MM.1S (cell line): ENCODE data around the gene HSPB6.

Experiments
- EZH2 ChIP-seq: fragments of 300-600 bp; sonication (generic); optimal IDR thresholded peaks from 2 replicates; pipeline ENCODE3; 2017; ENCODE audit warnings: low read depth, mild to moderate bottlenecking, antibody characterized with exemption, low read length, mixed read lengths
- EZH2phosphoT487 ChIP-seq: fragments of 300-600 bp; sonication (generic); IDR thresholded peaks from 2 replicates; pipeline ENCODE4 v1.6.1; 2018; ENCODE audit warnings: antibody characterized with exemption, low read length
- TF ChIP-seq, protein P1 (sequence below): fragments of 300-600 bp; sonication (generic); IDR thresholded peaks from 2 replicates; pipeline ENCODE4 v1.5.1; 2016; ENCODE audit warnings: antibody characterized with exemption, low read length, mixed read lengths

DNA sequence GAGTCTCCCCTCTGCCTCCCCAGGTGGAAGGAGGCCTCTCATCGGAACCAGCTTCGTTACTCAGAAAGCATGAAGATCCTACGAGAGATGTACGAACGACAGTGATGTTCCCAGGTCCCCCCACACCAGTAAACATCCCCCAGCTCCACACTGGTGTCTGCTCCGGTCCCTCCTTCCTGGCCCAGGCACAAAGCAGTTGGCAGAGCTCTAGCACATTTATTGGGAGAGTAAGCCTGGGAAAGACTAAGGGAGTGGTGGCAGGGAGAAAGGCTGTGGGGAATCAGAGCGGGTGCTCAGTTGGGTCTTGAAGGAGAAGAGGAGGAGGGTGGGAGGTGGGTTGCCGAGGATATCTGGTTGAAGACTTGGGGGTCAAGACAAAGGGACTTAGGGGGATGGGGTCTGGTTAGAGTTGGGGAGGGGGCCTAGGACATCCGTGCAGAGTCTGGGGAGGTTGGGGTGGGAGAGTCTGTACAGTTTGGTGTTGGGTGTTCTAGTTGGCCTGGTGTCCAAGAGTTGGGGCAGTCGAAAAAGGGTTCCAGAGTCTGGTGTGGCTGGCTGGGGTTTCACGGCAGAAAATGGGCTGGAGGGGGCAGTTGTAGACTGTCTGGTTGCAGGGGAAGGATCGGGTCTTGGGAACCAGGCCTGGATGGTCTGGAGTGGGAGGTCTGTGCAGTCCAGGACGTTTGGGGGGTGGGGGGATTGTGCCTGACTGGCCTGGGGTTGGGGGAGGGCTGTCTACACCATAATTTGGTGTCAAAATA lies 2.3 kb downstream of the HSPB6 start:
- TF ChIP-seq, protein P1, sequence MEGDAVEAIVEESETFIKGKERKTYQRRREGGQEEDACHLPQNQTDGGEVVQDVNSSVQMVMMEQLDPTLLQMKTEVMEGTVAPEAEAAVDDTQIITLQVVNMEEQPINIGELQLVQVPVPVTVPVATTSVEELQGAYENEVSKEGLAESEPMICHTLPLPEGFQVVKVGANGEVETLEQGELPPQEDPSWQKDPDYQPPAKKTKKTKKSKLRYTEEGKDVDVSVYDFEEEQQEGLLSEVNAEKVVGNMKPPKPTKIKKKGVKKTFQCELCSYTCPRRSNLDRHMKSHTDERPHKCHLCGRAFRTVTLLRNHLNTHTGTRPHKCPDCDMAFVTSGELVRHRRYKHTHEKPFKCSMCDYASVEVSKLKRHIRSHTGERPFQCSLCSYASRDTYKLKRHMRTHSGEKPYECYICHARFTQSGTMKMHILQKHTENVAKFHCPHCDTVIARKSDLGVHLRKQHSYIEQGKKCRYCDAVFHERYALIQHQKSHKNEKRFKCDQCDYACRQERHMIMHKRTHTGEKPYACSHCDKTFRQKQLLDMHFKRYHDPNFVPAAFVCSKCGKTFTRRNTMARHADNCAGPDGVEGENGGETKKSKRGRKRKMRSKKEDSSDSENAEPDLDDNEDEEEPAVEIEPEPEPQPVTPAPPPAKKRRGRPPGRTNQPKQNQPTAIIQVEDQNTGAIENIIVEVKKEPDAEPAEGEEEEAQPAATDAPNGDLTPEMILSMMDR = no peak
- TF ChIP-seq EZH2 (no peak), EZH2phosphoT487 (no peak)
